HUES6 (cell line): ENCODE results near the gene GADD45G.

Experiments used
- H3K27ac ChIP-seq: 2 replicates; pipeline ENCODE4 v1.7.0; 2013; ENCODE audit warnings: low read depth, mild to moderate bottlenecking, low read length, inconsistent platforms
- H3K27me3 ChIP-seq: 2 replicates; pipeline ENCODE4 v1.6.1; 2013; ENCODE audit warnings: low read length; ENCODE audit not compliant: control insufficient read depth, insufficient read depth
- H3K36me3 ChIP-seq: 2 replicates; pipeline ENCODE4 v1.6.1; 2013; ENCODE audit warnings: low read length; ENCODE audit not compliant: control insufficient read depth, insufficient read depth
- H3K4me1 ChIP-seq: 2 replicates; pipeline ENCODE4 v1.6.1; 2013; ENCODE audit warnings: low read length; ENCODE audit not compliant: control insufficient read depth, insufficient read depth
- H3K4me3 ChIP-seq: 2 replicates; pipeline ENCODE4 v1.5.1; 2013; ENCODE audit warnings: low read depth, low read length
- H3K9ac ChIP-seq: one replicate; pipeline ENCODE4 v1.6.1; 2013; ENCODE audit warnings: mild to moderate bottlenecking, low read length
- H3K9me3 ChIP-seq: 2 replicates; pipeline ENCODE4 v1.6.1; 2013; ENCODE audit warnings: low read depth, low read length; ENCODE audit not compliant: control insufficient read depth, insufficient read depth

Gene GADD45G

GRCh38 chr9:89642789-89643188, 38.0 kb downstream of the GADD45G start:
- no peaks in the 10 kb centered on the region; the same call in 1 of the 2 replicates for H3K9me3 ChIP-seq
- H3K36me3 ChIP-seq: no peaks in the 10 kb centered on the region
- no peak overlapping the region for H3K9ac ChIP-seq
- H3K4me3 ChIP-seq: no peak overlapping the region
- no peaks in the 10 kb centered on the region for H3K27me3 ChIP-seq
- no peak overlapping the region for H3K27ac ChIP-seq
- H3K4me1 ChIP-seq: peaks cover 3% of the 10 kb centered on the region; the same call in 1 of the 2 replicates

DNA sequence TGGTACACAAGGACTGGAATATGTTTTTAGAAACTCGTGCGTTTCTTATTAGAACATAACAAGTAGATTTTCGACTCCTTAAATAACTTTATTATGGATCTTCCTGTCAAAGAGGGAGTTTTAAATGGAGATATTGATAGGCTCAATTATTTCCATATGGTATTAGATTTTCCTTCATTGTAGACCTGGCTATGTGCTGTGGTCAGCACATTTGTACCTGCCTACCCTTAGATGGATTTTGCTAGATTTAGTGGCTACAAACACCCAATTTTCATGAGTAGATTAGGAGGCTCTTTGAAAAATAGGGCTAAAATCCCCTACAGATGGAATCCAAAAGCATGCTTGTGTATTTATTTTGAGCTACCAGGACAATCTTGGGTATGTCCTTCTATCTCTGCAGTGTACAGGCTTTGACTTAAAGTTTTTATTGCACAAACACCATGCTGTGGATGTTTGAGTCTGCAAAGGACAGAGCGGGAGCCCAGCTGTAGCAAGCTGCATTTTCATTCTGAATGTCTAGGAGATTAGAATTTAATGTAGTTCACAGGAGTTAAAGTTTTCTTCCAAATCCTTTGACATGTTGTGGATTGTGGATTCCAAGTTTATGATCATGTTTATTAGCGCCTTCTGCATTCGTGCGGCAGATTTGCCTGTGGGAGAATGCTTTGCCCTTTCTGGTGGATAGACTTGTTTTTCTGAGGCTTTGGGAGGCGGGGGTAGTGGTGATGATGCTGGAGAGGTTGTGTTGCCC, 41.6 kb downstream of the GADD45G start:
- H3K27me3 ChIP-seq: no peaks in the 10 kb centered on the region
- H3K4me1 ChIP-seq: peaks cover 24% of the 10 kb centered on the region
- no peak overlapping the region for H3K27ac ChIP-seq
- H3K4me3 ChIP-seq: no peak overlapping the region
- no peaks in the 10 kb centered on the region; the same call in 1 of the 2 replicates for H3K9me3 ChIP-seq
- H3K36me3 ChIP-seq: no peaks in the 10 kb centered on the region
- H3K9ac ChIP-seq: no peak overlapping the region

- Histone ChIP-seq H3K9ac (no peak overlapping the region), H3K27ac (no peak overlapping the region), H3K4me1 (peaks cover 24% of the 10 kb centered on the region), H3K9me3 (no peaks in the 10 kb centered on the region; the same call in 1 of the 2 replicates), H3K27me3 (no peaks in the 10 kb centered on the region), H3K4me3 (no peak overlapping the region), H3K36me3 (no peaks in the 10 kb centered on the region)
These were observed 42.7 kb downstream of the GADD45G start for GRCh38 chr9:89647366-89648128.

GRCh38 chr9:89648247-89649000, 43.6 kb downstream of the GADD45G start:
- peaks cover 24% of the 10 kb centered on the region for H3K4me1 ChIP-seq
- no peaks in the 10 kb centered on the region; the same call in 1 of the 2 replicates for H3K9me3 ChIP-seq
- no peak overlapping the region for H3K27ac ChIP-seq
- no peak overlapping the region for H3K9ac ChIP-seq
- no peaks in the 10 kb centered on the region for H3K27me3 ChIP-seq
- no peak overlapping the region for H3K4me3 ChIP-seq
- no peaks in the 10 kb centered on the region for H3K36me3 ChIP-seq

GRCh38 chr9:89649039-89649691, 44.4 kb downstream of the GADD45G start:
- Histone ChIP-seq H3K9me3 (no peaks in the 10 kb centered on the region; the same call in 1 of the 2 replicates), H3K9ac (no peak overlapping the region), H3K4me1 (peaks cover 24% of the 10 kb centered on the region), H3K4me3 (no peak overlapping the region), H3K27ac (no peak overlapping the region), H3K36me3 (no peaks in the 10 kb centered on the region), H3K27me3 (no peaks in the 10 kb centered on the region)

DNA sequence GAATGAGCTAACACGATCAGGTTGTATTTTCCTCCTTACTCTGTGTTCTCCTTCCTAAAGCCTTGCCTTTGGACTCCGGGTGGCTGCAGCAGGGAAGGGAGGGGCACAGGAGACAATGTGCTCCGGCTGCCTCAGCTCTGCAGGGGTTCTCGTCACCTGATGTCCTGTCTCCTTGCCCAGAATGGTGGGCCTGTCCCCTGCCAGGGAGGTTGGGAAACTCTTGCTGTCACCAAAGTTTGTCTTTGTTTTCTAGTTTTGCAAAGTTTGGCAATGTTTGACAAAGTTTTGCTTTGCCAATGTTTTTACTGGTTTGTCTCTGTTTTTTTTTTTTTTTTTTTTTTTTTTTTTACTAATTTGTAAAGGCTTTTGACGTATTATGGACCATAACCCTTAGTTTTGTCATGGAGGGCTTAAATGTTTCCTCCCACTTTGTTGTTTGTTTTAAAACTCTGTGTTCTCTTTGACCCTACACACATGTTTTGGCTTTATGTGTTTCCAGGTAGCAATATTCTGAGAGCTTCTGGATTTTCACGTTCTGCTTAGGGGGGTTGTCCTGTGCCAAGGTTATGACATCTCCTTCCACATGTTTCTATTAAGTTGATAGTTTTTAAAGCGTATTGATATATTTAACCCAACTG, 49.3 kb downstream of the GADD45G start:
- H3K36me3 ChIP-seq: no peaks in the 10 kb centered on the region
- no peaks in the 10 kb centered on the region for H3K27me3 ChIP-seq
- no peak overlapping the region for H3K27ac ChIP-seq
- no peak overlapping the region for H3K4me3 ChIP-seq
- H3K9me3 ChIP-seq: no peaks in the 10 kb centered on the region
- peaks cover 35% of the 10 kb centered on the region for H3K4me1 ChIP-seq
- no peak overlapping the region for H3K9ac ChIP-seq

GRCh38 chr9:89655056-89655989, 50.5 kb downstream of the GADD45G start:
- H3K27ac ChIP-seq: no peak overlapping the region
- H3K9me3 ChIP-seq: no peaks in the 10 kb centered on the region
- peaks cover 27% of the 10 kb centered on the region for H3K4me1 ChIP-seq
- H3K9ac ChIP-seq: no peak overlapping the region
- H3K4me3 ChIP-seq: no peak overlapping the region
- H3K36me3 ChIP-seq: no peaks in the 10 kb centered on the region
- no peaks in the 10 kb centered on the region for H3K27me3 ChIP-seq
